Vagina (tissue), 2 donors: ENCODE data around the gene KCNE2. TPM values are rescaled to one million over a fixed set of nuclear protein-coding genes. Genes with fewer than 3 reads are reported as not detected.

Source experiments
- DNase-seq, 2 donors: peaks; one replicate each; pipeline ENCODE4 v3.0.0-alpha.2; 2017; ENCODE audit errors: extremely low spot score in 2 of 2
- H3K27ac ChIP-seq: fragments of 200-600 bp; sonication (generic); one replicate; pipeline ENCODE4 v1.5.1; 2019
- H3K27me3 ChIP-seq: fragments of 200-600 bp; sonication (generic); one replicate; pipeline ENCODE4 v1.5.1; 2019
- H3K36me3 ChIP-seq, 2 donors: fragments of 200-600 bp; sonication (generic); one replicate each; pipeline ENCODE4 v1.5.1; 2017 to 2019
- H3K4me1 ChIP-seq: fragments of 200-600 bp; sonication (generic); one replicate; pipeline ENCODE4 v1.5.1; 2019
- H3K4me3 ChIP-seq, 2 donors: fragments of 200-600 bp; sonication (generic); 1 replicate in 1 of 2; 2 replicates in 1 of 2; pipeline ENCODE4 v1.5.1; 2016 to 2019
- H3K9me3 ChIP-seq: fragments of 200-600 bp; sonication (generic); one replicate; pipeline ENCODE4 v1.5.1; 2019
- POLR2A ChIP-seq, 2 donors: fragments of 450-650 bp; IDR thresholded peaks; one replicate each; pipeline ENCODE4 v1.6.1; 2017; ENCODE audit warnings: antibody characterized with exemption in 2 of 2, mild to moderate bottlenecking in 2 of 2, moderate library complexity in 2 of 2
- POLR2AphosphoS5 ChIP-seq, 2 donors: sonication (generic); formaldehyde crosslinking; IDR thresholded peaks; one replicate each; pipeline ENCODE4 v1.9.0; 2017; ENCODE audit warnings: antibody characterized with exemption in 2 of 2, mild to moderate bottlenecking in 2 of 2, low read depth in 1 of 2; ENCODE audit not compliant: insufficient read depth in 1 of 2
- intact Hi-C: fragments of 100-400 bp; cut with DNase I; formaldehyde crosslinking; loops from one replicate; pipeline ENCODE4 v1.15.1; 2023
- total RNA-seq: library from RNA; depleted of rRNA; stranded (reverse); fragments of >200 nt; gene quantifications from one replicate; pipeline ENCODE4 v1.2.3, GENCODE V29; 2016
- TF ChIP-seq, protein P1 (sequence below), 3 experiments: fragments of 450-650 bp in 2 of 3; fragments of 200-600 bp in 1 of 3; sonication (generic) in 1 of 3; IDR thresholded peaks; one replicate each; pipeline ENCODE4 v1.5.1; 2017 to 2019; ENCODE audit warnings: antibody characterized with exemption in 3 of 3, mild to moderate bottlenecking in 2 of 3, moderate library complexity in 2 of 3

KCNE2 gene
- total RNA-seq, 1 donor from 2014 or later, result not detected

DNA sequence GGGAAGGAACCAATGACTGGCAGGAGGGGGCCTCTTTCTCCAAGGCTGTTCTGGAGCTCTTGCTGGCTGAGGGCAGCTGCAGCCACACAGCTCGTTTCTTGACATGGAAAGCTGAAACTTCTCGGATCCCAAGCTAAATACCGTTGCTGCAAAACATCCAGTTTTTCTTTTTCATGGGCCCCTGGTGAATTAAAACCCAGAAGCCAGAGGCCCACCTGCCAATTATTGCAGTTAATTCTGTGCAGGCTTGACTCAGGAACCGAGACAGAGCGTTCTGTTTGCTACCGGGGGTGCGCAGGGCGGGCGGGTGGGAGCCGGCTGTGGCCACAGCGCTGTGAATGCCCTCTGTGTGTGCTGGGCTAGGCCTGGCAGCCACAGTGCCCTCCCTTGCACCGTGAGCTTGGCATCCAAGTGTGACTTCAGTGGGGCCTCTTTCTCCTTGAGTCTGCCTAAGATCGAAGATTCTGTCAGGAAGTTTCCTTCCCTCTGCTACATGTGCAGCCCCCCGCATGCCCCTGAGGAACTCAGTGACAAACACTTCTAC, 19.9 kb upstream of the KCNE2 start:
- Histone ChIP-seq H3K4me1 (peaks cover 9% of the 10 kb centered on the region), H3K27me3 (no peaks in the 10 kb centered on the region), H3K4me3 (no peak overlapping the region), H3K27ac (no peak overlapping the region), H3K36me3 (no peaks in the 10 kb centered on the region), H3K9me3 (no peaks in the 10 kb centered on the region)
- intact Hi-C loops, result no loop called here
- peak in 1 of 2 donors; percentile 72 for DNase-seq
- TF ChIP-seq POLR2A (IDR thresholded peaks at IDR 0.05) (no peak), POLR2AphosphoS5 (IDR thresholded peaks at IDR 0.05; ENCODE audit: insufficient read depth in 1 of 2, low read depth in 1 of 2) (no peak)
- TF ChIP-seq, protein P1, sequence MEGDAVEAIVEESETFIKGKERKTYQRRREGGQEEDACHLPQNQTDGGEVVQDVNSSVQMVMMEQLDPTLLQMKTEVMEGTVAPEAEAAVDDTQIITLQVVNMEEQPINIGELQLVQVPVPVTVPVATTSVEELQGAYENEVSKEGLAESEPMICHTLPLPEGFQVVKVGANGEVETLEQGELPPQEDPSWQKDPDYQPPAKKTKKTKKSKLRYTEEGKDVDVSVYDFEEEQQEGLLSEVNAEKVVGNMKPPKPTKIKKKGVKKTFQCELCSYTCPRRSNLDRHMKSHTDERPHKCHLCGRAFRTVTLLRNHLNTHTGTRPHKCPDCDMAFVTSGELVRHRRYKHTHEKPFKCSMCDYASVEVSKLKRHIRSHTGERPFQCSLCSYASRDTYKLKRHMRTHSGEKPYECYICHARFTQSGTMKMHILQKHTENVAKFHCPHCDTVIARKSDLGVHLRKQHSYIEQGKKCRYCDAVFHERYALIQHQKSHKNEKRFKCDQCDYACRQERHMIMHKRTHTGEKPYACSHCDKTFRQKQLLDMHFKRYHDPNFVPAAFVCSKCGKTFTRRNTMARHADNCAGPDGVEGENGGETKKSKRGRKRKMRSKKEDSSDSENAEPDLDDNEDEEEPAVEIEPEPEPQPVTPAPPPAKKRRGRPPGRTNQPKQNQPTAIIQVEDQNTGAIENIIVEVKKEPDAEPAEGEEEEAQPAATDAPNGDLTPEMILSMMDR (IDR thresholded peaks at IDR 0.05), result no peak

DNA sequence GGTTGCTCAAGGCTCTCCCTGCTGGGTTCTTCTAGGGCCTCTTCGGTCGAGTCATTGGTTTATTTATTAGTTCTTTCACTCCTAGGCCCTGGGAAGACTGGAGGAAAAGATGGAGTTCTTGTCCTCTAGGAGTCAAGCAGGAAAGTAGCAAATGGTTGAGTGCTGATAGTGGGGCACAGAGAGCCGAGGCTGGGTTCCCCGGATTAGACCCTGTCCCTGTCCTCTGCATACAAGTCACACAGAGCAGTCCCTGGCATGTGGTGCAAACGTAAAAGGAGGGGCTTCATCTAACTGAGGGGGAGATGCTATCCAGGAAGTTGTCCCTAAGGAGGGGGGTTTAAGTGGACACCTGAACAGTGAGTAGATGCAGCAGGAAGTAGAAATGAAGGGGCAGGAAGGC, 19.2 kb upstream of the KCNE2 start:
- no peaks in the 10 kb centered on the region for H3K9me3 ChIP-seq
- H3K4me3 ChIP-seq, result no peak overlapping the region
- H3K27ac ChIP-seq, result peak overlapping the region; percentile 82
- H3K4me1 ChIP-seq, result peaks cover 9% of the 10 kb centered on the region
- no peak for DNase-seq
- TF ChIP-seq POLR2A (IDR thresholded peaks at IDR 0.05), result no peak
- TF ChIP-seq, protein P1 (IDR thresholded peaks at IDR 0.05), result no peak
- TF ChIP-seq POLR2AphosphoS5 (IDR thresholded peaks at IDR 0.05; ENCODE audit: insufficient read depth in 1 of 2, low read depth in 1 of 2), result no peak
- intact Hi-C loops, result no loop called here
- H3K27me3 ChIP-seq, result no peaks in the 10 kb centered on the region
- no peaks in the 10 kb centered on the region for H3K36me3 ChIP-seq

DNA sequence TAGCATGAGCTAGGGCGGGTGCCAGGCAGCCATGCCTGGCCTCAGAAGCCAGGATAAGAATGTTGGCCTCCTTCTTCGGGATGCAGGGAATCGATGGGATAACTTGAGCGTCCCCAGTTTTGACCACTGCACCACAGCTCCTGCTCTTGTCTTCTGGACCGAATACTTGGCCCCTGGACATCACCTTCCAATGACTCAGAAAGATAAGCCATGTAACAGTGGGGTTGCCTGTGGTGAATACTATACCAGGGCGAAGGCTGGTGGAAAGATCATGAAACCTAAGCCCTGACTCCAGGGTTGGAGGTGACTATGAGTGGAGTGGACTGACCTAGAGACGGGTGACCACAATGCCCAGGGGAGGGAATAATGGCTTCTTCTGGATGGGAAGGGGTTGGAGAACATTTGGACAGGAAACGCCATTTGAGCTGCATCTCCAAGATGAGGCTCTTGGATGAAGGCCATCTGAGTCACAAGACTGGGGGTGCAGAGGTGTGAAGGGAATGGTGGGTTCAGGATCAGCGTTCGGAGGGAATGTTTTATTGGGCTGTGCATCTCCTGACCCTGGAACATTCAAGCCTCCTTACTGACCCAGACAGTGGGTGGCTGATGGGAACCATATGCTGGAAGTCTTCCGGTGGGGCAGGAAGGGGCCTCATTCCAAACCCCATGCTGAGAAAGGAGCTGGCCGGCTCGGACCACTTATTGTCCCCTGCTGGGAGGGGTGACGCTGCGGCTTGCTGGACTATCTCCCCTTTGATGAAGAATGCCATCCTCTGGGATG, 18.5 kb upstream of the KCNE2 start:
- intact Hi-C loops, result no loop called here
- H3K4me3 ChIP-seq, result no peak overlapping the region
- peak overlapping the region; percentile 82 for H3K27ac ChIP-seq
- DNase-seq, result peak; percentile 25 to 80
- TF ChIP-seq POLR2A (IDR thresholded peaks at IDR 0.05) (no peak), POLR2AphosphoS5 (IDR thresholded peaks at IDR 0.05; ENCODE audit: insufficient read depth in 1 of 2, low read depth in 1 of 2) (no peak)
- TF ChIP-seq, protein P1 (IDR thresholded peaks at IDR 0.05), result no peak
- H3K9me3 ChIP-seq, result no peaks in the 10 kb centered on the region
- no peaks in the 10 kb centered on the region for H3K27me3 ChIP-seq
- peaks cover 9% of the 10 kb centered on the region for H3K4me1 ChIP-seq
- H3K36me3 ChIP-seq, result no peaks in the 10 kb centered on the region

DNA sequence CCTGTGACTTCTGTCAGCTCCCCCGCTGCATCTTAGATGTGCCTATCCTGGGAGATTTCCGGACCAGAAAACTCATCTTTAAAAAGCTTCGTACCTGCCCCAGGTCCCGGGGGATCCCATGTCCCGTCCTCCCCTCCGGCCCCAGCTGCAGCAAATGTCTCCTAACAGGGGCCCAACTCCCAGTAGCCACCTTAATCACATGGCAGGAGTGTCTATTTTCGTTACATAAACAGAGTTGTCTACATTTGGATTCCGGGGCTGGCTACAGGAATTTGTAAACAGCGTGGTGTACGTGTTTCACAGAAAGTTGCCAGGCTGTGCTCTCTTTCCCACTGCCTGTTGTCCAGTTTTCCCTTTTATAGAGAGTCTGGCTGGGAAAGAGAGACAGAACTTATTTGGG, 17.9 kb upstream of the KCNE2 start:
- Histone ChIP-seq H3K27me3 (no peaks in the 10 kb centered on the region), H3K36me3 (no peaks in the 10 kb centered on the region), H3K9me3 (no peaks in the 10 kb centered on the region), H3K4me3 (no peak overlapping the region), H3K4me1 (peaks cover 9% of the 10 kb centered on the region), H3K27ac (peak overlapping the region; percentile 82)
- TF ChIP-seq, protein P1 (IDR thresholded peaks at IDR 0.05), result no peak
- no peak for TF ChIP-seq POLR2A (IDR thresholded peaks at IDR 0.05)
- TF ChIP-seq POLR2AphosphoS5 (IDR thresholded peaks at IDR 0.05; ENCODE audit: insufficient read depth in 1 of 2, low read depth in 1 of 2), result peak in 1 of 2 donors; percentile 53
- DNase-seq, result peak in 1 of 2 donors; percentile 62
- intact Hi-C loops, result loop anchor here (2.0 kb wide), 1 partner anchor 425 kb away; no protein-coding TSS in a partner anchor
